Measurements from ENCODE around the gene FGD4. TPM values are rescaled to one million over a fixed set of nuclear protein-coding genes. Genes with fewer than 3 reads are reported as not detected.
A peak's percentile ranks its signal among the peaks of the same experiment; 100 is the strongest.
"Not testable (repeated sequence)": the region's sequence is repeated elsewhere in the genome, so short reads cannot be mapped to it uniquely, and the experiment has no call there.

The FGD4 gene
- total and polyA plus RNA-seq, 8 donors, result 5.5 to 138 (median 80.8) TPM

DNA sequence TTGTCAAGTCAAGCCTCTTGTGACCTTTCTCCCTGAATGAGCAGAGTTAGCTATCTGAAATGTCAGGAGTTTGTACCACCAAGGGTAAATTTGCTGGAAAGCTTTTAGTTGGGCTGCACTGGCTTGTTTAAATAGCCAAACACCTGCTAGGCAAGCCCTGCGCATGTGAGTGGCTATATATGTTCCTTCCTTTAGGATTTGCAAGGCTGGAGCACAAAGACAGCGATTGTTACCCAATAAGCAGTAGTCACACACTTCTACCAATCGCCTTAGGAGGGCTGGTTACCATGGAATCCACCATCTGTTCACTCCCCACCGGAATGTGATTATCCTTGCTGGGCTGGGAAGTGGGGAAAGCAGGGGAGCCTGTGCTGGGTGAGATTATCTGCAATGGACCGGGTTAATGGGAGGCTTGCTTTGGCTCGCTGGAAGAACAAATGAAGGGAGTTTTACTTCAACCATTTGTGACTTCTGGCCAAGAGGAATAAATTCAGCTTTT, 102.5 kb downstream of the FGD4 start:
- H3K36me3 ChIP-seq, result no peaks in the 10 kb centered on the region
- H3K27me3 ChIP-seq, result no peaks in the 10 kb centered on the region
- no peaks in the 10 kb centered on the region for H3K9me3 ChIP-seq
- 15 to 41% (median 31%) methylated on average over 6 of the region's 6 CpGs for WGBS, 5 donors
- H3K4me3 ChIP-seq, result peak overlapping the region; percentile 26 to 33 (median 32)
- DNase-seq, result peak; percentile 75 to 94
- intact Hi-C loops (cut with DNase I; ENCODE audit: low total_unique reads), result no loop called here
- H3K4me1 ChIP-seq, result peaks cover 31 to 98% (median 70%) of the 10 kb centered on the region in 4 donors
- H3K27ac ChIP-seq, result peak overlapping the region; percentile 63 to 84 (median 75)
- TF ChIP-seq POLR2AphosphoS5 (IDR thresholded peaks at IDR 0.05) (peak; percentile 9 to 73 (median 71)), POLR2A (IDR thresholded peaks at IDR 0.05) (no peak)

DNA sequence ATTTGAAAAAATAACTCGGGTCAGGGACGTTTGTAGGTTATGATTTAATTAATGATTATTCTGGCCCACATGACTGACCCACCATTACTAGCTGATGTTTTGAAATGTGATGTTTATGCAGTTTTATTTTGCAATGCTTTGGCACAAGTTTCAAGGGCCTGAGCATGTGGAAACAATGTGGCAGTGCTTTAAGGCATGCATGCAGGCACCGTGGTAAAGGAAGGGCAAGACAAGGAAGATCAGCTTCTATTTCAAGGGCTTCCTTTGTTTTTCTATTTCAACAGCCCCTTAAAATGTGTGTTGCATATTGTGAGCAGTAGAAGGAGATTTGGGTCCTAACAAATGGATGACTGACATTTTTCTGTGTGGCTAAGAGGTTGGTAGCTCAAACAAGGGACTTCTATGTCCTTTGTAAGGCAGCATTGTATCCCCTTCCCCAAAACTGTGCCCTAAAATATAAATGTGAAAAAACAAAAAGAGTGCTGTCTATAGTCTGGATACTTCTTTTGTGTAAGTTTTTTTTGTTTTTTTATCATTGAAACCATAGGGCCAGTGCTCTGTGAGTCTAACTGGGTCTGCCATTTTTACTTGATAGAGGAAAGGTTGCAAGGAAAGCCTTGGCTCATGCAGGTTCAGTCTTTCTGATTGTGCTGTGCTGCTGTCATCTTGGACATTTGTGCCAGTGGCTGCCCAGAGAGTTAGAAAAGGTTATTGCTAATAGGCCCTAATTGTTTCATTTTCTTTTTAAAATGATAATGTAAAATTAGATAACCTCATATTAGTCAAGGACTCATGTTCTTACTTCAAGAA, 103.5 kb downstream of the FGD4 start:
- peak; percentile 60 to 83 (median 76) for TF ChIP-seq POLR2AphosphoS5 (IDR thresholded peaks at IDR 0.05)
- no peak for TF ChIP-seq EP300 (IDR thresholded peaks at IDR 0.05)
- H3K4me3 ChIP-seq, result peak overlapping the region; percentile 26 to 33 (median 32)
- H3K27me3 ChIP-seq, result no peaks in the 10 kb centered on the region
- no peaks in the 10 kb centered on the region for H3K9me3 ChIP-seq
- WGBS, 5 donors, result 6 to 21% (median 12%) methylated on average over 3 of the region's 3 CpGs
- intact Hi-C loops (cut with DNase I; ENCODE audit: low total_unique reads), result no loop called here
- H3K27ac ChIP-seq, result peak overlapping the region; percentile 63 to 84 (median 75)
- peaks cover 26 to 96% (median 69%) of the 10 kb centered on the region in 4 donors for H3K4me1 ChIP-seq
- peak in 1 of 2 donors; percentile 47 for DNase-seq
- H3K36me3 ChIP-seq, result no peaks in the 10 kb centered on the region

DNA sequence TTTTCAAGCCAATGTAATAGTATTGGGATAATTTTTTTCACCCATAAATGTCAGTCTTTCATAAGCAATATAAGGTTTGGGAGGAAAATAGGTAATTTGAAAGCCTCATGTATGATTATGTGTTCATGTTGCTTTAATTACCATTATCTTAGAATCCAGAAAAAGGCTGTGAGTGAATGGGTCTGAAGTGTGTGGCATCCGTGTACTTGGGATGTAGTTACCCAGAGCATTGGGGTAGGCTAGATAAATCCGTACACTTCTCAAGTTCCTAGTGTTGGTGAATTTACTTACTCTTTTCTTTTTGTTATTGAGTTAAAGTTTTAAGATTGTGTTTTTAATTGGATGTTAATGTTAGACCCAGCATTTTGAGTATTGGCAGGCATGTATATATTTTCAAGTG, 104.4 kb downstream of the FGD4 start:
- intact Hi-C loops (cut with DNase I; ENCODE audit: low total_unique reads), result no loop called here
- peaks cover 20 to 96% (median 65%) of the 10 kb centered on the region in 4 donors for H3K4me1 ChIP-seq
- no peaks in the 10 kb centered on the region for H3K9me3 ChIP-seq
- TF ChIP-seq EP300 (IDR thresholded peaks at IDR 0.05) (no peak), POLR2A (IDR thresholded peaks at IDR 0.05) (no peak), POLR2AphosphoS5 (IDR thresholded peaks at IDR 0.05) (no peak)
- TF ChIP-seq, protein P1, sequence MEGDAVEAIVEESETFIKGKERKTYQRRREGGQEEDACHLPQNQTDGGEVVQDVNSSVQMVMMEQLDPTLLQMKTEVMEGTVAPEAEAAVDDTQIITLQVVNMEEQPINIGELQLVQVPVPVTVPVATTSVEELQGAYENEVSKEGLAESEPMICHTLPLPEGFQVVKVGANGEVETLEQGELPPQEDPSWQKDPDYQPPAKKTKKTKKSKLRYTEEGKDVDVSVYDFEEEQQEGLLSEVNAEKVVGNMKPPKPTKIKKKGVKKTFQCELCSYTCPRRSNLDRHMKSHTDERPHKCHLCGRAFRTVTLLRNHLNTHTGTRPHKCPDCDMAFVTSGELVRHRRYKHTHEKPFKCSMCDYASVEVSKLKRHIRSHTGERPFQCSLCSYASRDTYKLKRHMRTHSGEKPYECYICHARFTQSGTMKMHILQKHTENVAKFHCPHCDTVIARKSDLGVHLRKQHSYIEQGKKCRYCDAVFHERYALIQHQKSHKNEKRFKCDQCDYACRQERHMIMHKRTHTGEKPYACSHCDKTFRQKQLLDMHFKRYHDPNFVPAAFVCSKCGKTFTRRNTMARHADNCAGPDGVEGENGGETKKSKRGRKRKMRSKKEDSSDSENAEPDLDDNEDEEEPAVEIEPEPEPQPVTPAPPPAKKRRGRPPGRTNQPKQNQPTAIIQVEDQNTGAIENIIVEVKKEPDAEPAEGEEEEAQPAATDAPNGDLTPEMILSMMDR (IDR thresholded peaks at IDR 0.05), result no peak
- H3K27ac ChIP-seq, result peak overlapping the region in 4 of 5 donors; percentile 52 to 84 (median 67)
- no peaks in the 10 kb centered on the region for H3K36me3 ChIP-seq
- H3K27me3 ChIP-seq, result no peaks in the 10 kb centered on the region
- peak overlapping the region in 3 of 4 donors; percentile 26 to 32 (median 31) for H3K4me3 ChIP-seq
- DNase-seq, result no peak
- WGBS, 5 donors, result 24 to 70% (median 50%) methylated on average over 2 of the region's 2 CpGs

DNA sequence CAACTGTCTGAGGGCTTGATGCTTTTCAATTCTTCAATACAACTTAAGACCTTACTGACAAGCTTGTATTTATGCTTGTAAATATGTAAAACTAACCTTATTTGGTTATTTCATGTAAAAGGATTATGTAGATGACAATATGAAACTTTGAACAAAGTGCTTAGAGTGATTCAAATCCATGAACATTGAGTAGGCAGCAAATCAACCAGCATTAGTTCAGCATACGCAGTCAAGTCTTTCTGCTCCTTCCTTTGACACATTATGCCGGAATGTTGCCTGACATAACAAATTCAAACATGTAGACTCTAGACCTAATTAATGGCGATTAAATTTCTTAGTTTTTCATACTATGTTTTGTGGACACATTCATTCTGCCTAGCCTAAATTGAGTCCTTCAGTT, 105.2 kb downstream of the FGD4 start:
- H3K9me3 ChIP-seq, result no peaks in the 10 kb centered on the region
- no peaks in the 10 kb centered on the region for H3K27me3 ChIP-seq
- WGBS, 5 donors, result 38 to 69% (median 54%) methylated on average over 3 of the region's 3 CpGs
- peaks cover 20 to 94% (median 65%) of the 10 kb centered on the region in 4 donors for H3K4me1 ChIP-seq
- H3K4me3 ChIP-seq, result peak overlapping the region; percentile 13 to 32 (median 24)
- no peaks in the 10 kb centered on the region for H3K36me3 ChIP-seq
- intact Hi-C loops (cut with DNase I; ENCODE audit: low total_unique reads), result no loop called here
- H3K27ac ChIP-seq, result peak overlapping the region in 4 of 5 donors; percentile 51 to 84 (median 67)
- TF ChIP-seq, protein P1 (IDR thresholded peaks at IDR 0.05), result no peak
- TF ChIP-seq POLR2AphosphoS5 (IDR thresholded peaks at IDR 0.05), result no peak
- TF ChIP-seq POLR2A (IDR thresholded peaks at IDR 0.05), result no peak
- no peak for TF ChIP-seq EP300 (IDR thresholded peaks at IDR 0.05)
- no peak for DNase-seq

DNA sequence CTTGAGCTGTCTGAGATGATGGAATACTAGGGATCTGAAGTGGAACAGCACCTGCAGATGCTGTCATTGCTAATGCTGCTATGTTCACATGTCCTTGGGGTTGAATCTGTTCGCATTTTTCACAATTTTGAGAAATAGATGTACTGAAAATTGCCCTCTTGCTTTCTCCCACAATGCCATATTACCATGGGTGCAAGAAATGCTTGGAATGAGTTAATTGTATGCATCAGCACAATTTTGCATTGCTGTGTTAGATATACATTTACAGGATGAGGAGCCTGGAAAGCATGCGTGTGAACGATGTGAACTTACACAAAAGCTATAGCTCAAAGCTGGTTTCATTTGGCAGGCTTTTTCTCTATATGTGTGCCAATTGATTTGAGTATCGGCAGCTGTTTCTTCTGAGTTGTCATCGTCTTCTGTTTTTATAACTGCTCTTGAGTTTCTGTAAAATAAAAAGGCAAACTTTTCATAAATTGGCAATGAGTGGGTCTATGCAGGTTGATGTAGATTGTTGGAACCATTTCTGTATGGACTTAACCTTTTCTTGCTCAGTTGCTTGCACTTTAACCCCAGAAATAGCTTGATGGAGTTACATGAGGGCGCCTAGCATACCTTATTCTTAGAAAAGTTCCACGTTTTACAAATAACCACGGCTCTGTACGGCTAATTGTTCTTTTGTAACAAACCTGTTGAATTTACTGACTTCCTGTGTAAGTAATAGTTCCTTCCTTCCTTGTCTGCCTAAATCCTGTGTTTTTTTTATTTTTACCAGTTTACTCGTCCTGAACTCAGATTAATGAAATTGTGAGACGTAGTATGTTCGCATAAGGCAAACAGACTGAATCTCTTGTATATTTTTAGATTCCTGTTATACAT, 105.9 kb downstream of the FGD4 start:
- peak in 1 of 2 donors; percentile 57 for DNase-seq
- H3K27ac ChIP-seq, result peak overlapping the region in 3 of 5 donors; percentile 31 to 84 (median 71)
- no peaks in the 10 kb centered on the region for H3K27me3 ChIP-seq
- peak overlapping the region; percentile 13 to 32 (median 24) for H3K4me3 ChIP-seq
- H3K9me3 ChIP-seq, result no peaks in the 10 kb centered on the region
- no peaks in the 10 kb centered on the region for H3K36me3 ChIP-seq
- WGBS, 5 donors, result 22 to 44% (median 33%) methylated on average over 12 of the region's 12 CpGs
- TF ChIP-seq, protein P1 (IDR thresholded peaks at IDR 0.05), result no peak
- TF ChIP-seq EP300 (IDR thresholded peaks at IDR 0.05) (no peak), POLR2AphosphoS5 (IDR thresholded peaks at IDR 0.05) (no peak)
- H3K4me1 ChIP-seq, result peaks cover 20 to 91% (median 63%) of the 10 kb centered on the region in 4 donors
- intact Hi-C loops (cut with DNase I; ENCODE audit: low total_unique reads), result no loop called here

DNA sequence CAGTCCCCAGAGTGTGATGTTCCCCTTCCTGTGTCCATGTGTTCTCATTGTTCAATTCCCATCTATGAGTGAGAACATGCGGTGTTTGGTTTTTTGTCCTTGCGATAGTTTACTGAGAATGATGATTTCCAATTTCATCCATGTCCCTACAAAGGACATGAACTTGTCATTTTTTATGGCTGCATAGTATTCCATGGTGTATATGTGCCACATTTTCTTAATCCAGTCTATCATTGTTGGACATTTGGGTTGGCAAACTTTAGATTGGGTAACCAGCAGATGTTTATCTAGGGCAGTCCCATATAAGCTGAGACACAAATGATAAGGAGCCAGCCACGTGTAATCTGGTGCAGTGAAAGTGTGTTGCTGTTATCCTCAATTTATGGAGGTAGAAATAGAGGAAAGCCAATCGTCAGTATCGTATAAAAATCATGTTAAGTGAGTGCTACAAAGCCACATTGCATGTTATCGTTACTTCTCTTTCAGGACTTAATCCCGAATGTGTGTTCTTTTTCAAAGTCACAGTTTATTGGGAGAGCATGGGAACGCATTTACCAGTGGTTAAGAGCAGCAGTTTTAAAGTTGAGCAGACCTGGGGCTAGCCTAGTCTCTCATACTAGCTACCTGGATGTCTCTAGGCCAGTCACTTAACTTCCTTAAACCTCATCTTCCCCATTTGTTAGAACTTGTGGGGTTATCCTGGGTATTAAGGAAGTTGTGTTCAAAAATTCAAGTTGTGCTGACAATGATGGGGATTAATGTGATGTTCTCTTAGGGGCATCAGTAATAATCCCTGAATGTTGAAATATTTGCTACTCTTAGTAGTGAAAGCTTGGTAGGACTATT, 108.0 kb downstream of the FGD4 start:
- Histone ChIP-seq H3K27ac (peak overlapping the region in 3 of 5 donors; percentile 21 to 41 (median 38)), H3K4me1 (peaks cover 19 to 74% (median 47%) of the 10 kb centered on the region in 4 donors)
- DNase-seq; intact Hi-C loops (cut with DNase I; ENCODE audit: low total_unique reads); H3K9me3 ChIP-seq; H3K4me3 ChIP-seq; H3K27me3 ChIP-seq; H3K36me3 ChIP-seq: not testable (repeated sequence)
- whole genome bisulfite sequencing, 5 donors, result 73 to 80% (median 76%) methylated on average over 6 to 7 of the region's 8 CpGs
